ENCODE data around the gene LYPD4.

LYPD4 gene, protein sequence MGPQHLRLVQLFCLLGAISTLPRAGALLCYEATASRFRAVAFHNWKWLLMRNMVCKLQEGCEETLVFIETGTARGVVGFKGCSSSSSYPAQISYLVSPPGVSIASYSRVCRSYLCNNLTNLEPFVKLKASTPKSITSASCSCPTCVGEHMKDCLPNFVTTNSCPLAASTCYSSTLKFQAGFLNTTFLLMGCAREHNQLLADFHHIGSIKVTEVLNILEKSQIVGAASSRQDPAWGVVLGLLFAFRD

GRCh38 chr19:41844601-41845000, at the start of gene LYPD4:
LYPD4 (minus strand) TSS chr19:41844683; CDS start chr19:41839285, 5,398 bp downstream.
- in situ Hi-C loops (cut with MboI; ENCODE audit: low sequenced_read_pairs), result no loop called here

- in situ Hi-C loops (cut with MboI; ENCODE audit: low sequenced_read_pairs), result no loop called here
Measured at GRCh38 chr19:41893899-41894298, 49.4 kb upstream of the LYPD4 start.

DNA sequence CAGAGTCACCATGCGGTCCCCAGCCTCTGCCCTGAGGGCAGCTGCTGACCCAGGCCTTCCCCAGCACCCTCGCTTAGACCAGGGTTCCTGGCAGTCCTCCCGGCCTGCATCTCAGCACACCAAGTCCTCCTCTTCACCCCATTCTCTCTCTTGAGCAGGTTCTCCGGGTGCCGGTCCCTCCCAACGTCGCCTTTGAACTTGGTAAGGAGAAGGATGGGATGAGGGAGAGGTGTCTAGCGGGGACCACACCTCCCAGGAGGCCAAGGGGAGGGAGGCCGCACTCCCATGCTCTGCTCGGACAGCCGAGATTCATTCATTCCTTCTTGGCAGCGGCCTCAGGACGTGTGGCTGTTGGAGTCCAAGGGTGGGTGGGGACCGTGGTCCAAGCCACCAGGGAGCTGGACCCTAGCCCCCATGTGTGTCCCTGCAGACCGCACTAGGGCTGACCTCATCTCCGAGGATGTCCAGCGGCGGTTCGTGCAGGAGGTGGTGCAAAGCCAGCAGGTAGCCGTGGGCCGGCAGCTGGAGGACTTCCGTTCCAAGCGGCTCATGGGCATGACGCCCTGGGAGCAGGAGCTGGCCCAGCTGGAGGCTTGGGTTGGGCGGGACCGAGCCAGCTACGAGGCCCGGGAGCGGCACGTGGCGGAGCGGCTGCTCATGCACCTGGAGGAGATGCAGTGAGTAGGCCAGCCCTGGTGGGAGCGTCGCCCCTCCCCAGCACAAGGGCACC, 47.9 kb upstream of the LYPD4 start:
- in situ Hi-C loops (cut with MboI; ENCODE audit: low sequenced_read_pairs), result no loop called here

DNA sequence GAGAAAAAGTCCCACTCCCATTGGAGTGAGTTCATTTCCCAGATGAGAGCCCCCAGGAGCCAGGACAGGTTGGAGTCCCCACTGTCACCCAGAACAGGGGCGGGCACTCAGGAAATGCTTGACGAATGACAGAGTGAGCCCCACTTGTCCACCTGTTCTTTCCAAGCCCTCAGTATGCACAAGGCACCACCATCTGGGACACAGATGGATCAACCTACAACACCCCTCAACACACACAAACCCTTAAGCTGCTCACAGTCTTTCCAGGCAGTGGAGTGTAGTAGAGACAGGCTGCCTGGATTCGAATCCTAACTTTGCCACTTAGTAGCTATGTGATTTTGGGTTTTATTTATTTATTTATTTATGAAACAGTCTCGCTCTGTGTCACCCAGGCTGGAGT, 46.5 kb upstream of the LYPD4 start:
- in situ Hi-C loops (cut with MboI; ENCODE audit: low sequenced_read_pairs), result no loop called here

DNA sequence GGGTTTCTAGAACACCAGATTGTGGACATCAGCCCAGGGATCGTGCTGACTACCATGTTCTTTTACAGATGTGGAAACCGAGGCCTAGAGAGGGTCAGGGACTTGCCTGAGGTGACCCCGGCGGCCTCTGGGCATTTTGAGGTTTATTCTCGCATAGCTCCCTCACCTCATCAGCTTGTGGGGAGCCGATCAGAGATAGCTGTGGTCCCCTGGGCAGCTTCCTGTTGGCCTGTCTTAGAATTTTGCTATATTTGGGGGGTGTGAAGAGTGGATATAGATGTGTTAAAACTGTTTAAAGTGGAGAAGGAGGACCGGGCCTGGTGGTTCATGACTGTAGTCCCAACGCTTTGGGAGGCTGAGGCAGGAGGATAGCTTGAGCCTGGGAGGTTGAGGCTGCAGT, 45.4 kb upstream of the LYPD4 start:
- in situ Hi-C loops (cut with MboI; ENCODE audit: low sequenced_read_pairs), result loop anchor here (10.0 kb wide), 1 partner anchor 55 kb away; no protein-coding TSS in a partner anchor

GRCh38 chr19:41888926-41889325, 44.4 kb upstream of the LYPD4 start:
- in situ Hi-C loops (cut with MboI; ENCODE audit: low sequenced_read_pairs), result loop anchor here (10.0 kb wide), 1 partner anchor 56 kb away; no protein-coding TSS in a partner anchor

- in situ Hi-C loops (cut with MboI; ENCODE audit: low sequenced_read_pairs), result loop anchor here (10.0 kb wide), 1 partner anchor 57 kb away; no protein-coding TSS in a partner anchor
Measured at GRCh38 chr19:41887711-41888382, 43.4 kb upstream of the LYPD4 start.

- in situ Hi-C loops (cut with MboI; ENCODE audit: low sequenced_read_pairs), result loop anchor here (10.0 kb wide), 1 partner anchor 58 kb away; no protein-coding TSS in a partner anchor
Measured at GRCh38 chr19:41886761-41887710, 42.6 kb upstream of the LYPD4 start.

DNA sequence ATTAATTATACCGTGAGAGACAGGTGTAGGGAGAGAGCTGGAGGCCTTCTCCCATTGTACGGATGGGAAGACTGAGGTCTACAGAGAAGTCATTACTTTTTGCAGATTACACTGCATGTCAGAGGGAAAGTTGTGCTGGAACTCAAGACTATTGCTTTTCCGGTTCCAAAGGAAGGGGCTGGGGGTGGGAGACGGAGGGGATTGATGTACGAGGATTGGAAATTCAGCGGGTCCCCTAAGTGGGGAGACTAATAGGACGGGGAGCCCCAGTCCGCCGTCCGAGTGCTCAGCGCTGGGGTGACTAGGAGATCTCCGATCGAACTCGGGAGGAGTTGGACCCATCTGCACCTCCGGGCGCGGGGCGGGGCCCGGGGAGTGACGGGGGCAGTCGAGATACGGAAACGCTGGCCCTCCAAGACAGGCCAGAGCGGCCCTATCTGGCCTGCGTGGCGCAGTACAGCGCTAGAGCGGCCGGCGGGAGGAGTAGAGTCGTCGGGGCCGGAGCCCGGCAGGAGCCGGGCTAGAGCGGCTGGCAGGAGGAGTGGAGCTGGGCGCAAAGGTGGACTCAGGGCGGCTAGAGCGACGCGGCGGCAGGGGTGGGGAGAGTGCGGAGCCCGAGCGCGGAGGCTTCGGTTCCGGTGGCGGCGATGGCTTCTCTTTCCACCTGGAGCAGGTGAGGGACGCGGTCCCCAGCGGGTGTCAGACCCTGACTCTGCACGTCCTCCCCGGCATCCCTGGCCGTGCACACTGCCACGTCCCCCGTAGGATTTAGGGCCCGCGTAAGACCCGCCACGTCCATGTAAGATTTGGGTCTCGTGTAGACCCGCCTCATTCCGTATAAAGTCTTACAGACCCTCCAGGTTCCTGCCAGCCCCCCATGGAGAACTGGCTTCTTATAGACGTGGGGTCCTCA, 39.6 kb upstream of the LYPD4 start:
- in situ Hi-C loops (cut with MboI; ENCODE audit: low sequenced_read_pairs), result loop anchor here (10.0 kb wide), 1 partner anchor 61 kb away; no protein-coding TSS in a partner anchor

DNA sequence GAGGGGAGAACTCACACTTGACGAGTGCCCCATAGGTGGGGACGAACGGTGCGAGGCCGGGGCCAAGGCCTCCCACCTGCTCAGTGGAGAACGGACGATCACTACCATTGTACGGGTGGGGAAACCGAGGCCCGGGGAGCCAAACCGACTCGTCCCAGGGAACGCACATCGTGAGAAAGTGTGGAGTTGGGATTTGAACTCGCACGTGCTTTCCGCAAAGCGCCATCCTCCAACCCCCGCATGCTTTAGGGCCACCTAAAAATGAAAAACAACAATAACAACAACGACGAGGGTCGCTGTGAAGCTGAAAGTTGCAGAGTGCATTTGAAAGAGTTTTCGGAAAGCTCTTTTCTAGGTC, 39.0 kb upstream of the LYPD4 start:
- in situ Hi-C loops (cut with MboI; ENCODE audit: low sequenced_read_pairs), result loop anchor here (10.0 kb wide), 1 partner anchor 61 kb away; no protein-coding TSS in a partner anchor

- in situ Hi-C loops (cut with MboI; ENCODE audit: low sequenced_read_pairs), result loop anchor here (10.0 kb wide), 1 partner anchor 62 kb away; no protein-coding TSS in a partner anchor
Measured at GRCh38 chr19:41882568-41883462, 38.3 kb upstream of the LYPD4 start, which contains the start of gene ARHGEF1. ARHGEF1 (plus strand) TSS chr19:41883184; CDS start chr19:41888083, 4,899 bp downstream.

DNA sequence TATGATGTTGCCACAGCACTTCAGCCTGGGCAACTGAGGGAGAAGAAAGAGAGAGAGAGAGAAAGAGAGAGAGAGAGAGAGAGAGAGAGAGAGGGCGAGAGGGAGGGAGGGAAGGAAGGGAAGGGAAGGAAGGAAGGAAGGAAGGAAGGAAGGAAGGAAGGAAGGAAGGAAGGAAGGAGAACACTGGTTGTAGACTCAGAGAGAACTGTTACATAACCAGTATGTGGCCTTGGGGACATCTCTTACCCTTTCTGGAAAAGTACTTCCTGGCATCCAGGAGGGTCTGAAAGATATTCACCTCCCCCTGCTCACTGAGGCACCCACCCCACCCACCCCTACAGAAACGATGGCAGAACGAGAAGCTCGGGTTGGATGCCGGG, 35.8 kb upstream of the LYPD4 start:
- in situ Hi-C loops (cut with MboI; ENCODE audit: low sequenced_read_pairs), result loop anchor here (10.0 kb wide), 1 partner anchor 64 kb away; no protein-coding TSS in a partner anchor

GRCh38 chr19:41879670-41880328, 35.3 kb upstream of the LYPD4 start:
- in situ Hi-C loops (cut with MboI; ENCODE audit: low sequenced_read_pairs), result loop anchor here (10.0 kb wide), 1 partner anchor 65 kb away; no protein-coding TSS in a partner anchor

GRCh38 chr19:41879080-41879479, 34.6 kb upstream of the LYPD4 start:
- in situ Hi-C loops (cut with MboI; ENCODE audit: low sequenced_read_pairs), result no loop called here

DNA sequence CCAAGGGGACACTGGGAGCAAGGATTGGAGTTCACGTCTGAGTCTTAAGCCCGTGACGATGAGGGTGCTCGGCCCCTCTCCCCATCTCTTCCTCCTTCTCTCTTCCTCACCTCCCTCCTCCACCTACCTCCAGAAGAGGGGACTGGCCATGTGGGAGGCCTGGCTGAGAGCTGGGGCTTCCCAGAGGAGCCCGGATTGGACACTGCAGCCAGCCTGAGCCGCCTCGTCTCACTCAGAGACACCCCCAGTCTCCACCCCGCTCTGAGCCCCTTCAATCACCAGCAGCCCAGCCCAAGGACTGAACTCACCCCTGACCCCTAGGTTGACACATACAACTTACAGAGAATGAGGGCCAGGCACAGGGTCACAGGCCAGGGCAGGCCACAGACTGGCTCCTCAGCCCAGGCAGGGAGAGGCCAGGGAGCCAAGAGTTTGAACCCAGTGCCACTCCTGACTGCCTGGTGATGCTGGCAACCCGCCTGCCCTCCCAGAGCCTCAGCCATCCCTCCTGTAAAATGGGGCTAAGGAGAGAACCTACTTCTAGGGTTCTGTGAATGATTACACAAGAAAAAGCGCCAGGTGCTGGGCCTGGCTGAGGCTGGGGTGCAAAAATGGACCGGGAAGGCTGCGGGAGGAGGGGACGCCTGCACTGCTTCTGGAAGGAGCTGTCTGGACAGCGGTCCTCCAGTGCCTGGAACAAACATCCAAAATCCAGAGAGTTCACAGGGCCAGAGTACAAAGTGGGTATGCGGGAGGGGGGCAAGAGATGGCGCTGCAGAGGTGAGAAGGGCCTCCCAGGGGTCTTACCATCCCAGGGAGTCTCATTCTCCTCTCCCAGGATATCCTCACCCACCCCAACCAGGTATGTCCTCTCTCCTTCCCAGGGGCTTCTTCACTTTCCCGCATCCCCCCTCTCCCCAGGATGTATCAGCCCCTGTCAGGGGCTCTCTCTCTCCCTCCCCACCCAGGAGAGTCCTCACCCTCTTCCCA, 33.7 kb upstream of the LYPD4 start:
- in situ Hi-C loops (cut with MboI; ENCODE audit: low sequenced_read_pairs), result no loop called here

Data from HL-60/S4 treated with phorbol 12-myristate 13-acetate at 8.2 ng/mL for 4 days and 3 days (cell line).